SU-DHL-6 (cell line): Measurements from ENCODE around the gene RSPH9.

Source experiments
- CTCF ChIP-seq: fragments of 200-600 bp; sonication (generic); IDR thresholded peaks from one replicate; pipeline ENCODE4 v1.5.1; 2017; ENCODE audit warnings: antibody characterized with exemption, mild to moderate bottlenecking, low read length, moderate library complexity; ENCODE audit not compliant: insufficient read depth, poor library complexity, severe bottlenecking
- EZH2phosphoT487 ChIP-seq: fragments of 200-600 bp; sonication (generic), shearing (Covaris generic); conservative IDR thresholded peaks from 2 replicates; pipeline ENCODE4 v1.6.1; 2018; ENCODE audit warnings: mild to moderate bottlenecking, antibody characterized with exemption, low read length, moderate library complexity, mixed read lengths

GRCh38 chr6:43667245-43668150 is 22.7 kb downstream of the RSPH9 start:
- peak; percentile 97 for TF ChIP-seq CTCF
- TF ChIP-seq EZH2phosphoT487 = no peak
